NCI-H446 (cell line): ENCODE data around the gene RAVER2.

Experiments
- DNase-seq, 2 experiments: peaks; one replicate each; lab custom pipeline; 2025; lab: John Stamatoyannopoulos, UW

The RAVER2 gene

GRCh38 chr1:64877598-64877997, 132.7 kb downstream of the RAVER2 start:
- DNase-seq, result no peak

- no peak for DNase-seq
Observed at GRCh38 chr1:64878090-64878489, 133.2 kb downstream of the RAVER2 start.

- no peak for DNase-seq
Observed at GRCh38 chr1:64878931-64879611, 134.2 kb downstream of the RAVER2 start.

DNA sequence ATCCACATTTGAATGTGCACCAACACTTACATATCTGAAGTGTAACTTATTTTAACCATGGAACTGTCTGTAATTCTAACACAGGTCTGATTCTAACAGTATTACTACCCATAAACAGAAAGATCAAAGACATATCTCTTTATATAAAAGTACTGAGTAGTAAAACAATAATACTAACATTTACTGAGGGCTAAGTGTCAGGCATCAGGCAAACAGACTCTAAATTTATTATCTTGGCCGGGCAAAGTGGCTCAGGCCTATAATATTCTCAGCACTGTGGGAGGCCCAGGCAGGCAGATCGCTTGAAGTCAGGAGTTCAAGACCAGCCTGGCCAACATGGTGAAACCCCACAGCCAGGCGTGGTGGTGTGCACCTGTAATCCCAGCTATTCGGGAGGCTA, 135.6 kb downstream of the RAVER2 start:
- no peak for DNase-seq

DNA sequence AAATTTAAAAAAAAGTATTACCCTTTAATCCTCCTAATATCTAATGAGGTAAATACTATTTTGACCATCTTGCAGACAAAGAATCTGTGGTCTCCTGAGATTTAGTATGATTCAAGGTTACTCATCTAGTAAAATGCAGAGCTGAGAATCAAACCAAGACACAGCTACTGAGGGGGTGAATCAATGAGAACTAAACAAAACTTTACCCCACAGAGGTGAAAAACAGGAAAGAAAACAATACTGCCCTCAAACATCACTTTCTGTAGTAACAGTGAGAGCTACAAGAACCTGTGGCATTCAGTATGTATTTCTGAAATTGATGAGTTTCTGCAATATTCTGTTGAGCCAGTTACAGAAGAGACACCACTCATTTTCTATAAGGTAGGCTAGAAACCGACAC, 136.4 kb downstream of the RAVER2 start:
- no peak for DNase-seq
